Activated CD8-positive, alpha-beta memory T cell treated with anti-CD3 and anti-CD28 coated beads for 36 hours (primary cell): ENCODE data around the gene DIO1. TPM values are rescaled to one million over a fixed set of nuclear protein-coding genes. Genes with fewer than 3 reads are reported as not detected.

Source experiments
- CTCF ChIA-PET: fragments of 350-600 bp; sonication (Branson Sonifier 250); formaldehyde crosslinking; loops from one replicate; lab custom pipeline; 2021; ENCODE audit warnings: antibody characterized with exemption; lab: Charles Lee
- POLR2A ChIA-PET: fragments of 350-600 bp; sonication (Branson Sonifier 250); formaldehyde crosslinking; loops from one replicate; lab custom pipeline; 2021; ENCODE audit warnings: antibody characterized with exemption; lab: Charles Lee
- total RNA-seq, 2 experiments: library from RNA; stranded (reverse); gene quantifications; one replicate each; pipeline ENCODE4 v1.2.3, GENCODE V29; 2021

The DIO1 gene
- total RNA-seq, 2 experiments from 2014 or later: not detected

- ChIA-PET CTCF (interaction anchor here (0.9 to 2.2 kb wide), 4 partner anchors 10 to 57 kb away, joined by 3 to 5 read pairs (median 4); no protein-coding TSS in a partner anchor), POLR2A (interaction anchor here (1.6 to 2.0 kb wide), 2 partner anchors 52 to 55 kb away, joined by 4 to 13 read pairs; partner anchors contain the start of genes IFT25 and LRRC42)
Measured at GRCh38 chr1:53890522-53890941, 3.5 kb upstream of the DIO1 start.

GRCh38 chr1:53891018-53891417 lies 3.0 kb upstream of the DIO1 start:
- ChIA-PET CTCF (interaction anchor here (1.2 kb wide), 1 partner anchor 56 kb away, joined by 4 read pairs; no protein-coding TSS in a partner anchor), POLR2A (no interaction called here)

- ChIA-PET CTCF (no interaction called here), POLR2A (no interaction called here)
Measured at GRCh38 chr1:53891678-53892077, 2.3 kb upstream of the DIO1 start.

- ChIA-PET CTCF (interaction anchor here (0.5 to 1.7 kb wide), 3 partner anchors 13 to 49 kb away, joined by 3 to 4 read pairs (median 3); no protein-coding TSS in a partner anchor), POLR2A (no interaction called here)
Measured at GRCh38 chr1:53892911-53893310, 1.1 kb upstream of the DIO1 start.

- CTCF ChIA-PET: no interaction called here
- POLR2A ChIA-PET: no interaction called here
Measured at GRCh38 chr1:53894644-53895043, 657 bp downstream of the DIO1 start.

GRCh38 chr1:53895421-53895820 lies 1.4 kb downstream of the DIO1 start:
- CTCF ChIA-PET: no interaction called here
- POLR2A ChIA-PET: no interaction called here

- ChIA-PET CTCF (no interaction called here), POLR2A (interaction anchor here (0.6 kb wide), 1 partner anchor 20 kb away, joined by 4 read pairs; no protein-coding TSS in a partner anchor)
Measured at GRCh38 chr1:53896635-53897229, 2.7 kb downstream of the DIO1 start.

GRCh38 chr1:53899206-53899628 lies 5.2 kb downstream of the DIO1 start:
- ChIA-PET POLR2A (no interaction called here), CTCF (interaction anchor here (0.5 to 1.2 kb wide), 2 partner anchors 38 to 526 kb away, joined by 3 to 5 read pairs; no protein-coding TSS in a partner anchor)

- CTCF ChIA-PET: no interaction called here
- POLR2A ChIA-PET: no interaction called here
Measured at GRCh38 chr1:53899708-53900107, 5.7 kb downstream of the DIO1 start.

GRCh38 chr1:53902235-53903138 lies 8.5 kb downstream of the DIO1 start:
- ChIA-PET CTCF (no interaction called here), POLR2A (no interaction called here)

- POLR2A ChIA-PET: no interaction called here
- CTCF ChIA-PET: no interaction called here
Measured at GRCh38 chr1:53905509-53905908, 11.5 kb downstream of the DIO1 start.

- ChIA-PET CTCF (no interaction called here), POLR2A (no interaction called here)
Measured at GRCh38 chr1:53906121-53906520, 12.1 kb downstream of the DIO1 start.

GRCh38 chr1:53909946-53910345 lies 16.0 kb downstream of the DIO1 start:
- ChIA-PET CTCF (interaction anchor here (0.8 kb wide), 1 partner anchor 32 kb away, joined by 4 read pairs; no protein-coding TSS in a partner anchor), POLR2A (no interaction called here)

GRCh38 chr1:53911442-53911841 lies 17.5 kb downstream of the DIO1 start:
- ChIA-PET CTCF (no interaction called here), POLR2A (no interaction called here)

GRCh38 chr1:53913352-53914033 lies 19.5 kb downstream of the DIO1 start:
- CTCF ChIA-PET: no interaction called here
- POLR2A ChIA-PET: no interaction called here

GRCh38 chr1:53918343-53918742 lies 24.4 kb downstream of the DIO1 start:
- CTCF ChIA-PET: no interaction called here
- POLR2A ChIA-PET: no interaction called here

- ChIA-PET POLR2A (no interaction called here), CTCF (interaction anchor here (0.7 to 3.1 kb wide), 2 partner anchors 40 to 572 kb away, joined by 3 to 10 read pairs; no protein-coding TSS in a partner anchor)
Measured at GRCh38 chr1:53919675-53920066, 25.7 kb downstream of the DIO1 start.

- ChIA-PET POLR2A (no interaction called here), CTCF (no interaction called here)
Measured at GRCh38 chr1:53927376-53927881, 33.4 kb downstream of the DIO1 start.

- CTCF ChIA-PET: no interaction called here
- POLR2A ChIA-PET: no interaction called here
Measured at GRCh38 chr1:53929246-53929960, 35.4 kb downstream of the DIO1 start.
